ENCODE results near the gene MOCS2.
A peak's percentile ranks its signal among the peaks of the same experiment; 100 is the strongest.
"Not testable (repeated sequence)": the region's sequence is repeated elsewhere in the genome, so short reads cannot be mapped to it uniquely, and the experiment has no call there.

MOCS2 gene, protein sequence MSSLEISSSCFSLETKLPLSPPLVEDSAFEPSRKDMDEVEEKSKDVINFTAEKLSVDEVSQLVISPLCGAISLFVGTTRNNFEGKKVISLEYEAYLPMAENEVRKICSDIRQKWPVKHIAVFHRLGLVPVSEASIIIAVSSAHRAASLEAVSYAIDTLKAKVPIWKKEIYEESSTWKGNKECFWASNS

DNA sequence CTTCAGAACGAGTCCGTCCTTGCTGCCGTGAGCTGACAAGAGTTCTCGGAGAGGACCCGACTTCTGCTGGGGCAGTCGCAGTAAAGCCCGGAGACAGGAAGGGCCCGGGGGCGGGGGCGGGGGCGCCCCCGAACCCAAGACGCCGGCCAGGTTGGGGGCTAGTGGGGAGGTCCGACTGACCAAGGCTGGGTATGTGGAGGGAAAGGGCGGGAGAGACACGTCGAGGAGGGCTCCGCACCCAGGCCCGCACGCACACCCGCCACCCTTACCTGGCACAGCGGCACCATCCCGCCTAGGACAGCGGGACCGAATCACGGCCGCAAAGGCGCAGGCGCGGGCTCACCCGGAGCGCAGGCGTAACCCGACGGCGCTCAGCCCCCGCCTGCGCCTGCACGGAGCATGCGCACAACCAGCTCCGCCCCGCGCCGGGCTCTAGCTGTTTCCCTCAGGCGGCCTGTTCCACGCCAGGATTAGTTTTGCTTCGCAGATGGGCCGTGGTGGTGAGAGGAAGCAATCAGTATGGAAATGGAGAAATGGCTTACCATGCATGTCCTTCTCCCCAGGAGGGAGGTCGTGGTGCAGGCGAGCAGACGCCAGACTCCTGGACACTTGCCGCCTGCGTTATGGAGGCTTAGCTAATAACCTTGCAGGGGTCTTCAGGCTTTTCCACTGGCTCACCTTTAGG is at the start of gene MOCS2:
Gene MOCS2 (minus strand): TSS at position 315 of the 685 bp plus-strand sequence. CDS start 2,583 bp downstream, outside the sequence.
- DNase-seq = peak; percentile 29 to 90 (median 78)

DNA sequence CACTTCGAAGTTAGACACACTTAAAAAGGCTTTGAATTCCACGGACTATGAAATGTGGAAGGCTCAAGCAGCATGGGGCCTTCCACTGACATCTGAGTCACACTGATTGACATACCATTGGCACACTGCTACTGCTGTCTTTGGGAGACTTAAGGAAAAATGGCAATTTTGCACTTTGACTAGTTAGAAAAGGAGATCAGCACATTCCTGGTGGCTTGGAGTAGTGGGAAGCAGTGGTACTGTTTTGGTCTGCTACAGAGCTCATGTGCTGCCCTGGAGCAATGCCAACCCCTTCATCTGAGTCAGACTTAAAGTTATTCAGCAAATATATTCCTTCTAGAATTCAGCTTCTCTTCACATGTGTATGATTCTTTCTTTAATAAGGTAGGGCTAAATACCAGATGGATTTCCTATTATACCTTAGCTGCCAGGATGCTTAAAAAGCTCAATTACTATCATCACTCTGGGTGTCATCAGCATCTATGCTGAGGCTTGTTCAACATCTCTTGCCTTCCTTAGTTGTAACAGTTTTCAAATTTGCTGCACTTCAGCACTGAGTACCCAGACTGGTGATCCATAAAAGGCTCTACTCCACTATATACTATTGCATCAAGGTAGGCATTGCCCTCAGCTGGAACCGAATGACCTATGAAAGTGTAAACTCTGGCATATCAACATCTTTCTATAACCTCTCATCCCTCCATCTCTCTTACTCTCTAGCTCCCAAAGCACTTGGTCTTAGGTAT is 42.3 kb upstream of the MOCS2 start:
- DNase-seq = no peak

DNA sequence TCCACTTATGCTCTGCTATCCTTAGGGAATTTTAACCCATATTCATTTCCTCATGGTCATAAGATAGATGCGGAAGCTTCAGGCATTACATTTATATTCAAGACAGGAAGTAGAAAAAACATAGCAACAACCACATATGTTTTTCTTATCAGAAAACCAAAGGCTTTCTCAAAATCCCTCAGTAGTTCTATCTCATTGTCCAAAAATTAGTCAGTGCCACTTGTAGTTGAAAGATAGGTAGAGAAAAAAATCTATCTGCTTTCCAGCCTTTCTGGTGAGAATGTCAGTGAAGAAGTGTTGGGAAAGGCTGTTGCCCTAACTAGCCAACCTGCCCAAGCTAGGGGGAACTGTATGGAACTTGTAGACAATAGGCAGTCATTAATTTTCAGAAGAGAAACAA is 23.5 kb upstream of the MOCS2 start:
- no peak for DNase-seq

DNA sequence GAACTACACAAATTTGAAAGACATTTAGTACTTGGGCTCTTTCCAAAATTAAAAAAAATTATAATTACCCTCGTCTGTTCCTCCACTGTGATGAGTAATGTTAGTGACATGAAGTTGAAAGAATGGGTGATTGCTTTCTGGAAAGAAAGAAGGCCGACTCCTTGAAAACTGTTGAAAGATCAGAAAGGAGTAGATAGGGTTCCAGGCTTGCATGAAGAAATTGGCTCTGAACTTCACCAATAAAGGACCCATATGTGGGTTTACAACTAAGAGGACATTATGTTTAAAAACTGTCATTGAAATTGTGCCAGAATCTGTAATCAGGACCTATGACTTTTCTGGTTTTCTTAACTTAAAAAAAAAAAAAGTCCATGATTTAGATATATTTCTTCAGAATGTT is 20.7 kb upstream of the MOCS2 start:
- no peak for DNase-seq

DNA sequence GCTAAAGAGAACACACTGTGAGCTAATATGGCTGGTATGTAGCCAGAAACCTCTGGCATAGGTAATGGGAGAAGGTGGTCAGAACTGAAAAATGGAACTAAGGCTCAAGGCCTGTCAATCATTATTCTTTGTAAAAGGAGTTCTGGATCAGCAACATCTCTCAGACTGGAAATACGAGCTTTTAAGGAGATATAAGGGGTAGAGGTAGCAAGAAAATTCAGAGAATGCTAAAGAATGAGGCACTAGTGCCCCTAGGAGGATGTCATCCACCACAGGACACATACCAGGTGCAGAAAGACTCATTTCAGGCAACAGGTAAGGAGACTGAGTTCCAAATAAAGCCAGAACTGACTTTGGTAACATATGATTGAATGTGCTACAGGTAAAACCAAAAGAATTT is 18.9 kb upstream of the MOCS2 start:
- no peak for DNase-seq

DNA sequence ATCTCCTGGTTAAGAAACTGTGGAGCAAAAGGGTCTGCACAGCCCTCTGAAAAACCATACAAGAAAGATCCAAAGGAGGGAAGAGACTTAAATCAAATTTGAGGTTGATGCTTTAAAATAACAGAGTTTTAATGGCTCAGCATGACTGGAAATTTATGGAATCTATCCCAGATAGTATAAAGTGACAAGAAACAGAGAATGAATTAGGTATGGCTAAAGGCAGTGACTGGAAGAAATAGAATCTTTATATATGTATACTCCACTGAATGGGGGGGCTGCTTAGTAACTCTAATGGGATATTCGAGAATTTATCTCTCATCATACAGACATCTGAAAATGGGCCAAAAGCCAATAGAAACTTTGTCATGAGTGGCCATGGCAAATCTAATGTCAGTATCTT is 17.6 kb upstream of the MOCS2 start:
- DNase-seq = no peak

DNA sequence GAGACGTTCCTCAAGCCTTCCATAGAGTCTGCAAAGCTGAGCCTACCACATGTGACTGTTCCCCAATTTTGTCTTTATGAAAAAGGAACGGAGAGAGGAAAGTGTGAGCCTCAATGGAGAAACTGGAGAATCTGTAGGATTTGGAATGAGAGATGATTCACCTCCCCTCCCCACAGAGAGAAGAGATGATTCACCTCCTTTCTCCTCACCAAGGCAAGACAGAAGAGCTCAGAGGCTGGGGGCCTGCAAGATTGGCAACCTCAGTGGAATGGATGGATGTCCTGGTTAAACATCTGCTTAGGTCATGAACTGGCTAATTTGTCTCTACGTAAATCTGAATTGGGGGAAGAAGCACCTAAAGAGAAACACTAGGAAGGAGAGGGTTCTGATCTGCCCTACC is 17.0 kb upstream of the MOCS2 start:
- DNase-seq = no peak

DNA sequence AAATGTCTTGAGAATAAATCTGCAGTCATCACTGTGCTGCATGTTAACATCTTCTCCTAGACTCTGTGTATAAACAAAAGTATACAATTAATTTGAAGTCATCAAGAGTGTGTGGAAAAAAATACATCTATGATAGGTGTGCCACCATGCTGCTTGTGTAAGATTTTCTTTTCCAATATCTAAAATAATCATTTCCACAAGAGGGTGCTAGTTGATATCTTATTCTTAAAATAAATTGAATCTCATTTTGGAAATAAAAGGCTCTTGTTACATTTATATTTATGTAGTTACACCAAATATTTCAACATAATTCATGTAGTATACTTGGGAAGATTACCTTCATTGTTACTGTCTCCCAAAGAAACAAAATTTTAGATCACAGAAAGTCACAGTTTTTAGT is 14.1 kb upstream of the MOCS2 start:
- no peak for DNase-seq

DNA sequence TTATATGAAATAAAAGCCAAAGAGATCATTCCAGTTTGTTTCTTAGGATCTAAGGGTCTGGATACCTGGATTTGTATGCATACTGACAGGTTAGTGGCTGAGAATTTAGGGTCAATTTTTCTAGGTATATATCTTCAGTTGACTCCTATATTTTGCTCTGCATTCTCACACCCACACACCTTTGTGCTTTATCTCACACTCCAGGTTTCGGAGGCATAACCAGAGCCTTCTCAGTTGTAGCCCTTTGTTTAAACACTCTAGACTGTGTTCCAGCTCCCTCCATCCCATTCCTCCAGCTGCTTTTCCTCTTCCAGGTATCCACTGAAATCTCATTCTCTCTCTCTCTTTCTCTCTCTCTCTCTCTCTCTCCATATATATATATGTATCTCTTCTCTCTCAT is 10.6 kb upstream of the MOCS2 start:
- DNase-seq = no peak

DNA sequence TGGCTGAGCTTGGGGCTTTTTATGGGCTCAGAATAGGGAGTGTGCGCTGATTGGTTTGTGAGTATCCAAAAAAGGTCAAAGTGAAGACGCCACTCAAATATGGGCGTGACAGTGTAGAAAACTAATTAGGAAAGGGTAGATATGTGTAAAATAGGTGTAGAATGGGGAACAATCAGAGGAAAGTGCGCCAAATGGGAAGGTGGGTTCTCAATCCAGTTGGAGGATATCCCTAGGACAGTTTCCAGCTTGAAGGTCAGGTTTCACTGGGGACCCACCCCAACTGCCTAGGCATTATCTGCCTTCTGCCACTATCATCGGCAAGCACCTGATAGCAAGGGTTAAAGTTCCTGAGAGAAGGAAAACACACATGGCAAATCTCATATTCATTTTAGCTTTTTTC is 9.3 kb upstream of the MOCS2 start:
- no peak for DNase-seq

DNA sequence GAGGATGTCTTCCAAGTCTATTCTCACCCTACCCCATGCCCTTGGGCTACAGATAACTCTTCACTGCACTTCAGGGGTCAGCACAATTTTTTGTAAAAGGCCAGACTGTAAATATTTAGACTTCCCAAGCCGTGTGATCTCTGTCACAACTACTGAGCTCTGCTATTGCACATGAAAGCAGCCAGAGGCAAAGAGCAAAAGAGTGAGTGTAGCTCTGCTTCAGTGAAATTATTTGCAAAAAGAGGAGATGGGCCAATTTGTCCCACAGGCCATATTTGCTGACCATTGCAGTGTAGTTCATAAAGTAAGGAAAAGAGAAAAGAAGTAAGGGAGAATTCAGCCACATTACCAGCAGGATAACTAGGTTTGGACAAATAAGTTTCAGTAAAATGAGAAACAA is 7.0 kb upstream of the MOCS2 start:
- no peak for DNase-seq

DNA sequence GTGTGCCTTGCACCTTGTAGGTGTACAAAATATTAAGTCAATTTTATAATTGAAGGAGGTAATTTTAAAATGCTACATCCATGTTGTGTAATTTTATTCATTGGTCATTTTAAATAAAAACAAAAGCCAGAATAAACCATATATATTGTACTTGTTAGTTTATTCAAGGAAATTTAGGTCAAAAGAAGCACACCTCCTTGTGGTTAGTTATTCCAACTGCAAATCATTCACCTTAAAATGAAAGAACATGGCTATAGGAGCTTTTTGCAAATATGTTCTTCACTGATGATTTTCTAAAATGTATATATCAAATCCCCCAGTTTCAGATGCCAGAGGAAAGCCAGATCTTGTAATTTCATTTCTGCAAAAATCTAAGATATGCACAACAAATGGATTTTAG is 5.4 kb upstream of the MOCS2 start:
- DNase-seq = no peak

DNA sequence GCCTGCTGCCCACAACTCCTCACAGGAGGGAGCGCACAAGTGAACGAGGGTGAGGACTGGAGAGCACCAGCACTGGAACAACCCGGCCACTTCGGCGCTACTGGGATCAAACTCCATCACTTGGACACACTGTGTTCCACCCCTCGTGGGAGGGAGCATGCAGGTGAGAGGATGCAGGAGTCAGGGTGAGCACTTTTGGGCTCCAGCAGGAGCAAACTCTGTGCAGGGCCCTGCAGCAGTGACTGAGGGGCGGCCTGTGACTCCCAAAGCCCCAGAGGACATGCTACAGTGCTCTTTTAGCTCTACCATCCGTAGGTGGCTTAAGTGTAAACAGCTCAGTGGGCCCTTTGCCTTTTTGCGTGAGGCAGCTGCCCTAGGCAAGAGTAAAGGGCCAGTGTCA is 4.4 kb upstream of the MOCS2 start:
- DNase-seq = no peak

DNA sequence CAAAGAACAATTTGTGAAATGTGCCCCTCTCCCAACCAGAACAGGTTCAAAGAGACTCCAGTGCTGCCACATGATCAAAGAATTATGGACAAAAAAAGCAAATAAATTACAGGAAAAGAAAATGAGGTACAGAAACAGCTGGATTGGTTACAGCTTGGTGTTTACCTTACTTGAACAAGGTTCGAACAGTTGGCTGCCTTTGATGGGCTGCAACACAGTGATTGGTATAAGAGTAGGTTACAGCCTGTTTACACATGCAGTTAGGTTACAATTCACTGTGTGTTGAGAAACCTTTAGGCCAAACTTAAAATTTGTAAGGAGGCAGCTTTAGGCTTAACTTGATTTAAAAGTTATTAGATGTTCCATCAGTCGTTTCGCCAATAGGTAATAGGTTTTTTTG is 3.4 kb upstream of the MOCS2 start:
- no peak for DNase-seq

DNA sequence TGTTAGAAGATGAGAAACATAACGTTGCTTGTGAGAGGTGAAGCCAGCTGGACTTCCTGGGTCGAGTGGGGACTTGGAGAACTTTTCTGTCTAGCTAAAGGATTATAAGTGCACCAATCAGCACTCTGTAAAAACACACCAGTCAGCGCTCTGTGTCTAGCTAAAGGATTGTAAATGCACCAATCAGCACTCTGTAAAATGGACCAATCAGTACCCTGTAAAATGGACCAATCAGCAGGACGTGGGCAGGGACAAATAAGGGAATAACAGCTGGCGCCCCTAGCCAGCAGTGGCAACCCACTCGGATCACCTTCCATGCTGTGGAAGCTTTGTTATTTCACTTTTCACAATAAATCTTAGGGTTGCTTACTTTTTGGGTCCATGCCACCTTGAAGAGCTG is 2.8 kb upstream of the MOCS2 start:
- DNase-seq = not testable (repeated sequence)

DNA sequence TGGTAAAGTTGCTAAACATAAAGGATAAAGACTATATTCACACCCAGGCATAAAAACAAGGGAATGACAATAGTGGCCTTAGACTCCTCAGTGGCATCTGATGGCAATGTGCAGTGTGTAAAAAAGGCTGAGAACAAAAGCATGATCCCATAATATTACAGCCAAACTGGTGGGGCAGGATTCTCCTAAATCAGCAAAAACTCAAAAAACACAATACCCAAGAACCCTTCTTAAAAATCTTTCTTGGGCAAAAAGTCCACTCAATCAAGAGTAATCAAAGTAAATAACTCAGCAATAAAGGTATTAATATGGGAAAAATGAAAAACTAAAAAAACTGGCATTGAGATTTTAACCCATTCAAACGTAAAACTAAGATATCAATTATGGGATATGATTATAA is 1.6 kb upstream of the MOCS2 start:
- DNase-seq = no peak

DNA sequence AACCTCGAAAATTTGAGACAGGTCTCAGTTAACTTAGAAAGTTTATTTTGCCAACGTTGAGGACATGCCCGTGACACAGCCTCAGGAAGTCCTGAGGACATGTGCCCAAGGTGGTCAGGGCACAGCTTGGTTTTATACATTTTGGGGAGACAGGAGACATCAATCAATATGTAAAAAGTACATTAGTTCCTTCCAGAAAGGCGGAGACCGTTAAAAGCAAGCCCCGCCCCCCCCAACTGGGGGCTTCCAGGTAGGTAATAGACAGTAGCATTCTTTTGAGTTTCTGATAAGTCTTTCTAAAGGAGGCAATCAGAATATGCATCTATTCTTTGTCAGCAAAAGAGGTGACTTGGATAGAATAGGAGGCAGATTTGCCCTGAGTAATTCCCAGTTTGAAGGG is 599 bp upstream of the MOCS2 start:
- DNase-seq = no peak

DNA sequence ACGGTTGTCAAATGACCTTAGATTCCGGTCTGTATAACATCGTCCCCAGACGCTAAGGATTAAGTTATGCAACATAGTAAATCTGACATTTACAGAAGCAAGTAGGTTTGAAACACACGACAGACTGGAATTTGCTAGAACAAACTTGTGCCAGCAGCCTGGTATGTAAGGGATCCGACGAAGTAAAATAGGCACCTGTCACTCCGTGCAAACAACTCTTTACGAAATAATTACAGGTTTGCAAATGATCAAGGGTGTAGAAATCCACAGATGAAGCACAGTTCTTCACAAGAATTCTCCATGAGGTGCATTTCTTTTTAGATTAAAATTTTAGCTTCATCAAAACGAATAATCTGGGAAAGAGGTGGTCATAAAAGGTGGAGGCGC is 508 bp downstream of the MOCS2 start:
- no peak for DNase-seq

DNA sequence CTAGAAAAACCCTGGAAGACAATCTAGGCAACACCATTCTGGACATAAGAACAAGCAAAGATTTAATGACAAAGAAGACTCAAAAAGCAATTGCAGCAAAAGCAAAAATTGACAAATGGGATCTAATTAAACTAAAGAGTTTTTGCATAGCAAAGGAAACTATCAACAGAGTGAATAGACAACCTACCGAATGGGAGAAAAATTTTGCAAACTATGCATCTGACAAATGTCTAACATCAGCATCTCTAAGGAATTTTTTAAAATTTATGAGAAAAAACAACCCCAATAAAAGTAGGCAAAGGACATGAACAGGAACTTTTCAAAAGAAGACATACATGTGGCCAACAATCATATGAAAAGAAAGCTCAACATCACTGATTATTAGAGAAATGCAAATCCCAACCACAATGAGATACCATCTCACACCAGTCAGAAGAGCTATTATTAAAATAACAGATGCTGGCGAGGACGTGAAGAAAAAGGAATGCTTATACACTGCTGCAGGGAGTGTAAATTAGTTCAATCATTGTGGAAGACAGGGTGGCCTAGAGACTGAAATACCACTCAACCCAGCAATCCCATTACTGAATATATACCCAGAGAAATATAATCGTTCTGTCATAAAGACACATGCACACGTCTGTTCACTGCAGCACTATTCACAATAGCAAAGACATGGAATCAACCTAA is 3.8 kb downstream of the MOCS2 start:
- no peak for DNase-seq

DNA sequence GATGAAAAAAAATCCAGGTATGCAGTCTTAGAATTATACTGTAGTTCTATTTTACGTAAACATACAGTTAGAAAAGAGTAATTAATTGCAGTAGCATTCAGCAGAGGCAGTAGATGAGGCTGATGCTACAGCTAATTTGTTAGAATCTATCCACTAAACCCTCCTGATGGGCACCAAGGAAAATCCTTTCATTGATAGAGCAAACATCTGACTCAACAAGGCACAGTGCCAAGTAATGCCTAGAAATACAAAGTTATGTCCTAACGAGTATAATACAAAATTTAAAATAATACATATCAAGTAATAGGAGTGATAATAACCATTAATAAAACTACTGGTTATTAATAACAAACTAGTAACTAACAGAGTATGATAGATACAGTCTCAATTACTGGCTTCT is 9.0 kb downstream of the MOCS2 start:
- no peak for DNase-seq

DNA sequence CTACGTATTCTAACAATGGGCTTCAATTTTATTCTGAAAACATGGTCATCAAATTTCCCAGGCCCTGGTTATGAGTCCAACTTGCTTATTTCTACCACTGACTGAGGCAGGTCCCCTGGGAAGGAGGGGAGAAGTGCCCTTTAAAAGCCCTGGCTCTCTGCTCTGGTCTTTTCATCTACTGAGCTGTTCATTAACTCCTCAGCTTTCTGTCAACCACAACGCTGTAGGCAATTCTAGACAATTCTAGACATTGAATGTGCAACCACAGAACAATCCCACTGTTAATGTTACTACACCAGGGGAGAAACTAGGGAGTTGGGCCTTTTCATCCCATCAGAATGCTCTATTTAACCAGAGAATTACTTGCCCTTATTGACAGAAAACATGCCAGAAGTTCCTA is 10.0 kb downstream of the MOCS2 start:
- no peak for DNase-seq

DNA sequence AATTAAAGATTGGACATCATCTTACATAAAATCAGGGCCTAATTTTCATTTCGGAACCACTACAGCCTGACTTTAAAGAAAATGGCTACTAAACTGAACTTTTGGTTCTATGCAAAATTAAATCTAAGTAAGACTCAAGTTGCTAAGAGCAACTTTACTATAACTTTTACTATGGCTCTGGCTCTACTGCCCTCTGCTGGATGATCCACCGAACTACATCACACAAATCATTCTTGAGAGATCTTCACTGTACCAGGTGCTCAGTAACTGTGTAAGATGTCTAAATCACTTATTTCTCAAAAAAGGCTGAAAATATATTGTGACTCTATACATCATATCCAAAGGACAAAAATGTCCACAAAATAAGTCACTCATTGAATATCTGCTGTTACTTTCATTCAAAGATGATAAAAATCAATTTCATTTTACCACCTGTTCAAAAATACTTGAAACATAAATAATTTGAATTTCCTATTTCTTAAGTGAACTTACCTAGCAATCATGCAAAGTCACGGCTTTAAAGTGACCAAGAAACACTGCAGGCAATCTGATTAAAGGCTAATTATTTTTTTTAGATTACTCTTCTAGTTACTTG is 13.5 kb downstream of the MOCS2 start:
- peak in 35 of 56 donors; percentile 2 to 86 (median 25) for DNase-seq

All from amygdala (tissue), 56 donors.